Vagina (tissue), 2 donors: Measurements from ENCODE around the gene ZNF516. TPM values are rescaled to one million over a fixed set of nuclear protein-coding genes. Genes with fewer than 3 reads are reported as not detected.
A peak's percentile ranks its signal among the peaks of the same experiment; 100 is the strongest.

Source experiments
- DNase-seq, 2 donors: peaks; one replicate each; pipeline ENCODE4 v3.0.0-alpha.2; 2017; ENCODE audit errors: extremely low spot score in 2 of 2
- H3K27ac ChIP-seq: fragments of 200-600 bp; sonication (generic); one replicate; pipeline ENCODE4 v1.5.1; 2019
- H3K27me3 ChIP-seq: fragments of 200-600 bp; sonication (generic); one replicate; pipeline ENCODE4 v1.5.1; 2019
- H3K36me3 ChIP-seq, 2 donors: fragments of 200-600 bp; sonication (generic); one replicate each; pipeline ENCODE4 v1.5.1; 2017 to 2019
- H3K4me1 ChIP-seq: fragments of 200-600 bp; sonication (generic); one replicate; pipeline ENCODE4 v1.5.1; 2019
- H3K4me3 ChIP-seq, 2 donors: fragments of 200-600 bp; sonication (generic); 1 replicate in 1 of 2; 2 replicates in 1 of 2; pipeline ENCODE4 v1.5.1; 2016 to 2019
- H3K9me3 ChIP-seq: fragments of 200-600 bp; sonication (generic); one replicate; pipeline ENCODE4 v1.5.1; 2019
- POLR2A ChIP-seq, 2 donors: fragments of 450-650 bp; IDR thresholded peaks; one replicate each; pipeline ENCODE4 v1.6.1; 2017; ENCODE audit warnings: antibody characterized with exemption in 2 of 2, mild to moderate bottlenecking in 2 of 2, moderate library complexity in 2 of 2
- POLR2AphosphoS5 ChIP-seq, 2 donors: sonication (generic); formaldehyde crosslinking; IDR thresholded peaks; one replicate each; pipeline ENCODE4 v1.9.0; 2017; ENCODE audit warnings: antibody characterized with exemption in 2 of 2, mild to moderate bottlenecking in 2 of 2, low read depth in 1 of 2; ENCODE audit not compliant: insufficient read depth in 1 of 2
- intact Hi-C: fragments of 100-400 bp; cut with DNase I; formaldehyde crosslinking; loops from one replicate; pipeline ENCODE4 v1.15.1; 2023
- total RNA-seq: library from RNA; depleted of rRNA; stranded (reverse); fragments of >200 nt; gene quantifications from one replicate; pipeline ENCODE4 v1.2.3, GENCODE V29; 2016
- TF ChIP-seq, protein P1 (sequence below), 3 experiments: fragments of 450-650 bp in 2 of 3; fragments of 200-600 bp in 1 of 3; sonication (generic) in 1 of 3; IDR thresholded peaks; one replicate each; pipeline ENCODE4 v1.5.1; 2017 to 2019; ENCODE audit warnings: antibody characterized with exemption in 3 of 3, mild to moderate bottlenecking in 2 of 3, moderate library complexity in 2 of 3

Gene ZNF516
- total RNA-seq, 1 donor from 2014 or later = 46.4 TPM

DNA sequence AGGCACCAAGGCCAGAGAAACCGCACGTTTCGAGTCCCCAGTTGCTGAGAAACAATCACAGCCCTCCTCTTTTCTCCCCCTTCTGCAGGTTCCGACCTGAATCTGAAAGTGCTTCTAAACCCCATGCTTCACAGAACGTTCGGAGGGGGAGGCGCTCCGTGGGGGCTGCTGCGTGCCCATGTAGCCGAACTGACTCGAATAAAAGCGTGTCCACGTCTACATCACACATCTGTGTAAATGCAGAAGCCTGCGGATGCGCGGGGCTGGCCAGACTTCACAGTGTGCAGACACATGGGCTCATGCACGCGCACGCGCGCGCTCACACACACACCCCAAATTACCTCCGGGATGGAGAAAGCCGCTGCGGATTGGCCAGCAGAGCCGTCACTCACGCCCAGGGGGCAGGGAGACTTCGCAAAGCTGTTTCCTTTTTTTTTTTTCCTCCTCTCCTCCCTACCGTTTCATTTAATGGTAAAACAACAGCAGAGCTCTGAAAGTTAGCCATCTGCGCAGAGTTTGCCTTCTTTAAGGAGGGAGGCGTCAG is 2.3 kb downstream of the ZNF516 start:
- DNase-seq = peak in 1 of 2 donors; percentile 98
- Histone ChIP-seq H3K27ac (peak overlapping the region; percentile 97), H3K36me3 (no peaks in the 10 kb centered on the region), H3K4me3 (peak overlapping the region; percentile 79 to 99), H3K27me3 (no peaks in the 10 kb centered on the region), H3K4me1 (peaks cover 30% of the 10 kb centered on the region), H3K9me3 (no peaks in the 10 kb centered on the region)
- intact Hi-C loops = loop anchor here (5.0 to 10.0 kb wide), 2 partner anchors 40 to 78 kb away; no protein-coding TSS in a partner anchor
- TF ChIP-seq, protein P1, sequence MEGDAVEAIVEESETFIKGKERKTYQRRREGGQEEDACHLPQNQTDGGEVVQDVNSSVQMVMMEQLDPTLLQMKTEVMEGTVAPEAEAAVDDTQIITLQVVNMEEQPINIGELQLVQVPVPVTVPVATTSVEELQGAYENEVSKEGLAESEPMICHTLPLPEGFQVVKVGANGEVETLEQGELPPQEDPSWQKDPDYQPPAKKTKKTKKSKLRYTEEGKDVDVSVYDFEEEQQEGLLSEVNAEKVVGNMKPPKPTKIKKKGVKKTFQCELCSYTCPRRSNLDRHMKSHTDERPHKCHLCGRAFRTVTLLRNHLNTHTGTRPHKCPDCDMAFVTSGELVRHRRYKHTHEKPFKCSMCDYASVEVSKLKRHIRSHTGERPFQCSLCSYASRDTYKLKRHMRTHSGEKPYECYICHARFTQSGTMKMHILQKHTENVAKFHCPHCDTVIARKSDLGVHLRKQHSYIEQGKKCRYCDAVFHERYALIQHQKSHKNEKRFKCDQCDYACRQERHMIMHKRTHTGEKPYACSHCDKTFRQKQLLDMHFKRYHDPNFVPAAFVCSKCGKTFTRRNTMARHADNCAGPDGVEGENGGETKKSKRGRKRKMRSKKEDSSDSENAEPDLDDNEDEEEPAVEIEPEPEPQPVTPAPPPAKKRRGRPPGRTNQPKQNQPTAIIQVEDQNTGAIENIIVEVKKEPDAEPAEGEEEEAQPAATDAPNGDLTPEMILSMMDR (IDR thresholded peaks at IDR 0.05) = no peak
- TF ChIP-seq POLR2A (IDR thresholded peaks at IDR 0.05) = peak in 1 of 2 donors; percentile 63
- peak; percentile 85 to 86 for TF ChIP-seq POLR2AphosphoS5 (IDR thresholded peaks at IDR 0.05; ENCODE audit: insufficient read depth in 1 of 2, low read depth in 1 of 2)

DNA sequence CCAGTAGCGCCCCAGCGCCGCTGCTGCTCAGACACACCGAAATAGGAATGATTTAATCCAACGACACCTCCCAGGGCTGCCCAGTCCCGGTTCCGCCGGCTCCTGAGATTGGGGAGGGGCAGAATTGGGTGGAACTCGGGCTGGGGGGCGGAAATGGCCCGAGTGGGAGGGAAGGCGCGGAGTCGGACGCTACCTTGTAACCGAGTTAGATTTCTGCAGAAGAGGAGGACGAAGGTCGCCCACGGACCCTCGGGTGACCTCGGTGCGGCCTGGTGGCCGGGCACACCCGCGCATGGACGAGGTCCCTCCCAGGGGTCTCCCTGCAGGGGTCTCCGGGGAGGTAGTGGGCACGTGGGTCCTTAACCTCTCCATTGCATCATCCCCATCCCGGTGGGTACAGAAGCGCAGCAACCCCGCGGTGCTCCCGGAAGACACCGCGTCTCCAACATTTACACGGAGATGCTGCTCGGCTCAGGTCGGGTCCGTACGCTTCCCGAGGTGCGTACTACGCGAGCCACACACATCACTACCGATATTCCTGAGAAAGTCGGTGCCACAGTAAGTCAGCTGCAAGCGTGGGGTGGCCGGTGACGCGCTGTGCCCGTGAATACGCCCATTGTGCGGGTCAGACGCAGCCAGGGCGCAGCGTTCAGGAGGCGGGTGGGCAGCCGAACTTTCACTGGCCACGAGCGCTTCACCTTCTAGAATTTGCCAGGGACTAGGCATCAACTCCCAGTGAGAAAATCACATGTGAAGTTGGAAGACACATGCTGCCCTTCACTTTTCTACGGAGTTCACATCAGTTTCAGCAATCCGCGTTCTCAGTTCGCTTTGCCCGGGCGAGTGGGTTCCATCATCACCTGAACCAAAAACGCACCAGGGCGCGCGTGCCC is 3.0 kb downstream of the ZNF516 start:
- Histone ChIP-seq H3K4me1 (peaks cover 38% of the 10 kb centered on the region), H3K36me3 (no peaks in the 10 kb centered on the region), H3K27ac (peak overlapping the region; percentile 97), H3K4me3 (peak overlapping the region; percentile 79 to 99), H3K27me3 (no peaks in the 10 kb centered on the region), H3K9me3 (no peaks in the 10 kb centered on the region)
- DNase-seq = no peak
- intact Hi-C loops = loop anchor here (5.0 to 10.0 kb wide), 2 partner anchors 40 to 77 kb away; no protein-coding TSS in a partner anchor
- TF ChIP-seq POLR2A (IDR thresholded peaks at IDR 0.05) (no peak), POLR2AphosphoS5 (IDR thresholded peaks at IDR 0.05; ENCODE audit: insufficient read depth in 1 of 2, low read depth in 1 of 2) (peak in 1 of 2 donors; percentile 46)
- TF ChIP-seq, protein P1 (IDR thresholded peaks at IDR 0.05) = no peak

DNA sequence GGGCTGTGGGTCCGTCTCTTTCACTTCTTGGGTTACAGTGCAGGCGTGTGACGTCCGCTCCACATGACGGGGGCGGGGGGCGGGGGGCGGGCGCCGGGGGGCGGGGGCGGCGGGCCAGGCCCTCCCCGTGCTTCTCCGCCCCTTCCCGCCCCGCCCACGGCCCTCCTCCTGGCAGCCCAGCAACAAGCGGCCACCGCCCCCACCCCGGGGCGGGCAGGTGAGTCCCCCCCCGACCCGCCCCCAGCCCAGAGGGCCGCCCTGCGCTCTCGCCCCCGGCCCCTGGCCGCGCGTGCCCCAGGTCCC is 3.6 kb downstream of the ZNF516 start:
- no peak for DNase-seq
- TF ChIP-seq, protein P1 (IDR thresholded peaks at IDR 0.05) = no peak
- no peak for TF ChIP-seq POLR2AphosphoS5 (IDR thresholded peaks at IDR 0.05; ENCODE audit: insufficient read depth in 1 of 2, low read depth in 1 of 2)
- no peak for TF ChIP-seq POLR2A (IDR thresholded peaks at IDR 0.05)
- Histone ChIP-seq H3K27ac (peak overlapping the region; percentile 97), H3K4me1 (peaks cover 41% of the 10 kb centered on the region), H3K9me3 (no peaks in the 10 kb centered on the region), H3K27me3 (no peaks in the 10 kb centered on the region), H3K36me3 (no peaks in the 10 kb centered on the region), H3K4me3 (peak overlapping the region; percentile 79 to 99)
- intact Hi-C loops = loop anchor here (5.0 to 10.0 kb wide), 2 partner anchors 39 to 77 kb away; no protein-coding TSS in a partner anchor

DNA sequence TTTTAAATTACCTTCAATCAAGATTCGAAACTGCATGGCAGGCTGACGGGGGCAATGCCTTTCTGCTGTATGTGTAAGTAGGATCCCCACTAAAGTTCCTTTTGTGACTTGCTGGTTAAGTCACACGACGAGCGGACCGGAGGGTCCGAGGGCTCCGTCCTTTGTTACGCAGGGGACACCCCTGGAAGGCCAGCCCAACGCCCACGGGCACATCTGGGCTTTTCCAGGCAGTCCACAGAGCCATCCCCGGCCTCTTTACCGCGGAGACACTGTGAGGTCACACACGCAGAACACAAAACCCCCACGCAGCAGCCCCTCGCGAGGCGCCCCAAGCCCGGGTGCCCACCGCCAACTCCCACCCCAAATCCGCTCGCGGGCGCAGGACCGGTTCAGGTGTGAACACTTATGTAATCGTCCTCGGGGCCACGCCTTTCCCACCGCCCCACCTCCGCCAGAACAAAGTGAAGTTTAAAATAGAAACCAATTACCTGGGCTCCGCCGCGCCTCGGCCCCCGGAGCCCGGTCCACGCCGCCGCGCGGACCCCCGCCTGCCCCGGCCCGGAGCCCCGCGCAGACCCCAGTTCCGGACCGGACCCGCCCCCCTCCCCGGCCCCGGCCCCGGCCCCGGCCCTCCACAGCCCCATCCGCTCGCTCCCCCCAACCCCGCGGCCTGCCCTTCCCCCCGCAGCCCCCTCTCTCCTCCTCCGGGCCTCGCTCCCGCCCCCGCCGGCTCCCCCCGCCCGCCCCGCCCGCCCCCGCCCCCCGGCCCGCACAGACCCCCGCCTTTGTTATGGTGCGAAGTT is 4.2 kb downstream of the ZNF516 start:
- Histone ChIP-seq H3K27ac (peak overlapping the region; percentile 97), H3K4me3 (peak overlapping the region; percentile 79 to 99), H3K36me3 (no peaks in the 10 kb centered on the region), H3K9me3 (no peaks in the 10 kb centered on the region), H3K27me3 (no peaks in the 10 kb centered on the region), H3K4me1 (peaks cover 41% of the 10 kb centered on the region)
- intact Hi-C loops = loop anchor here (5.0 to 10.0 kb wide), 2 partner anchors 39 to 76 kb away; no protein-coding TSS in a partner anchor
- DNase-seq = no peak
- TF ChIP-seq POLR2AphosphoS5 (IDR thresholded peaks at IDR 0.05; ENCODE audit: insufficient read depth in 1 of 2, low read depth in 1 of 2) (peak in 1 of 2 donors; percentile 63), POLR2A (IDR thresholded peaks at IDR 0.05) (no peak)
- TF ChIP-seq, protein P1 (IDR thresholded peaks at IDR 0.05) = no peak
